Astrocyte (in vitro differentiated cells and primary cell): ENCODE measurements around the gene VEPH1. TPM values are rescaled to one million over a fixed set of nuclear protein-coding genes. Genes with fewer than 3 reads are reported as not detected.

Experiments
- DNase-seq: peaks from one replicate; pipeline ENCODE4 v3.0.0-alpha.2; 2010; ENCODE audit warnings: low read depth
- FAIRE-seq: peaks from 2 replicates; lab custom pipeline; 2011; peaks lifted over from hg19 to GRCh38; lab: Jason Lieb, UNC
- H2AFZ ChIP-seq: 2 replicates; pipeline ENCODE4 v1.6.0; 2012; ENCODE audit warnings: low read depth, low read length, inconsistent platforms
- H3K27ac ChIP-seq: 2 replicates; pipeline ENCODE4 v1.5.1; 2011; ENCODE audit warnings: low read depth, low read length, inconsistent platforms
- H3K27me3 ChIP-seq: 2 replicates; pipeline ENCODE4 v1.6.0; 2011; ENCODE audit warnings: low read length, inconsistent platforms; ENCODE audit not compliant: insufficient read depth
- H3K36me3 ChIP-seq: 2 replicates; pipeline ENCODE4 v1.5.1; 2011; ENCODE audit warnings: low read length, inconsistent platforms; ENCODE audit not compliant: insufficient read depth
- H3K4me1 ChIP-seq: 2 replicates; pipeline ENCODE4 v1.5.1; 2011; ENCODE audit warnings: low read length, inconsistent platforms; ENCODE audit not compliant: insufficient read depth
- H3K4me2 ChIP-seq: 2 replicates; pipeline ENCODE4 v1.6.0; 2012; ENCODE audit warnings: low read length, inconsistent platforms
- H3K4me3 ChIP-seq: 2 replicates; pipeline ENCODE4 v1.5.1; 2011; ENCODE audit warnings: low read depth, mild to moderate bottlenecking, low read length, inconsistent platforms; ENCODE audit not compliant: insufficient read depth
- H3K79me2 ChIP-seq: 2 replicates; pipeline ENCODE4 v1.6.0; 2012; ENCODE audit warnings: mild to moderate bottlenecking, low read length, inconsistent platforms; ENCODE audit not compliant: insufficient read depth
- H3K9ac ChIP-seq: 2 replicates; pipeline ENCODE4 v1.6.0; 2012; ENCODE audit warnings: mild to moderate bottlenecking, low read length, inconsistent platforms
- H3K9me3 ChIP-seq: 2 replicates; pipeline ENCODE4 v1.5.1; 2012; ENCODE audit warnings: low read depth, mild to moderate bottlenecking, low read length, inconsistent platforms; ENCODE audit not compliant: insufficient read depth
- H4K20me1 ChIP-seq: 2 replicates; pipeline ENCODE4 v1.6.0; 2012; ENCODE audit warnings: low read length, inconsistent platforms; ENCODE audit not compliant: insufficient read depth
- H3K27ac Mint-ChIP-seq: one replicate; pipeline ENCODE4 v1.8.0; 2021; ENCODE audit warnings: mild to moderate bottlenecking, mixed read lengths; ENCODE audit not compliant: unreplicated experiment
- H3K27me3 Mint-ChIP-seq: one replicate; pipeline ENCODE4 v1.8.0; 2021; ENCODE audit warnings: low read depth, mixed read lengths; ENCODE audit not compliant: unreplicated experiment
- H3K36me3 Mint-ChIP-seq: one replicate; pipeline ENCODE4 v1.8.0; 2021; ENCODE audit warnings: low read depth, mixed read lengths; ENCODE audit not compliant: unreplicated experiment
- H3K4me1 Mint-ChIP-seq: one replicate; pipeline ENCODE4 v1.8.0; 2021; ENCODE audit warnings: low read depth, mixed read lengths; ENCODE audit not compliant: unreplicated experiment
- H3K4me3 Mint-ChIP-seq: one replicate; pipeline ENCODE4 v1.8.0; 2021; ENCODE audit warnings: mild to moderate bottlenecking, moderate library complexity, mixed read lengths; ENCODE audit not compliant: unreplicated experiment
- H3K9me3 Mint-ChIP-seq: one replicate; pipeline ENCODE4 v1.8.0; 2021; ENCODE audit warnings: mild to moderate bottlenecking, mixed read lengths; ENCODE audit not compliant: unreplicated experiment
- CTCF ChIP-seq: IDR thresholded peaks from 2 replicates; pipeline ENCODE4 v1.5.1; 2011; ENCODE audit warnings: low read depth, mild to moderate bottlenecking, inconsistent platforms, low read length, moderate library complexity; ENCODE audit not compliant: insufficient read depth
- EZH2 ChIP-seq: IDR thresholded peaks from 2 replicates; pipeline ENCODE4 v1.6.1; 2012; ENCODE audit warnings: mild to moderate bottlenecking, low read length, inconsistent platforms; ENCODE audit not compliant: insufficient read depth
- total RNA-seq: library from RNA; stranded (reverse); gene quantifications from 2 replicates; pipeline ENCODE4 v1.2.1, GENCODE V29; 2021

VEPH1 gene
- total RNA-seq, 1 donor from 2014 or later: 9.4 TPM

GRCh38 chr3:157513585-157513984 is 10.4 kb upstream of the VEPH1 start:
- no peaks in the 10 kb centered on the region for H3K9me3 ChIP-seq
- H3K36me3 Mint-ChIP-seq: no peaks in the 10 kb centered on the region
- peaks cover 13% of the 10 kb centered on the region for H3K79me2 ChIP-seq
- FAIRE-seq (no peak), DNase-seq (no peak)
- no peak overlapping the region for H3K9ac ChIP-seq
- H3K9me3 Mint-ChIP-seq: no peaks in the 10 kb centered on the region
- no peaks in the 10 kb centered on the region for H3K4me1 Mint-ChIP-seq
- no peak overlapping the region for H3K27ac Mint-ChIP-seq
- no peaks in the 10 kb centered on the region for H3K36me3 ChIP-seq
- no peak overlapping the region for H3K4me3 ChIP-seq
- no peak overlapping the region for H2AFZ ChIP-seq
- H3K27me3 Mint-ChIP-seq: no peaks in the 10 kb centered on the region
- H4K20me1 ChIP-seq: peaks cover 5% of the 10 kb centered on the region
- no peaks in the 10 kb centered on the region for H3K4me1 ChIP-seq
- H3K4me3 Mint-ChIP-seq: no peak overlapping the region
- no peaks in the 10 kb centered on the region for H3K27me3 ChIP-seq
- no peak overlapping the region for H3K4me2 ChIP-seq
- TF ChIP-seq CTCF (no peak), EZH2 (no peak)
- H3K27ac ChIP-seq: no peak overlapping the region

- no peak overlapping the region for H3K4me3 Mint-ChIP-seq
- Histone ChIP-seq H3K9ac (no peak overlapping the region), H3K4me1 (no peaks in the 10 kb centered on the region), H3K9me3 (no peaks in the 10 kb centered on the region), H3K27me3 (no peaks in the 10 kb centered on the region), H3K79me2 (peaks cover 23% of the 10 kb centered on the region), H2AFZ (no peak overlapping the region), H3K4me3 (no peak overlapping the region), H4K20me1 (peaks cover 5% of the 10 kb centered on the region), H3K36me3 (no peaks in the 10 kb centered on the region), H3K4me2 (no peak overlapping the region), H3K27ac (no peak overlapping the region)
- TF ChIP-seq EZH2: no peak
- TF ChIP-seq CTCF: no peak
- no peak for DNase-seq
- no peaks in the 10 kb centered on the region for H3K9me3 Mint-ChIP-seq
- H3K36me3 Mint-ChIP-seq: no peaks in the 10 kb centered on the region
- H3K27ac Mint-ChIP-seq: no peak overlapping the region
- H3K27me3 Mint-ChIP-seq: no peaks in the 10 kb centered on the region
- FAIRE-seq: no peak
- no peaks in the 10 kb centered on the region for H3K4me1 Mint-ChIP-seq
Measured at GRCh38 chr3:157512534-157512933, 9.3 kb upstream of the VEPH1 start.

GRCh38 chr3:157508461-157508860 is 5.2 kb upstream of the VEPH1 start:
- no peaks in the 10 kb centered on the region for H3K27me3 Mint-ChIP-seq
- no peak for TF ChIP-seq EZH2
- TF ChIP-seq CTCF: no peak
- H3K27me3 ChIP-seq: no peaks in the 10 kb centered on the region
- no peak overlapping the region for H3K4me3 Mint-ChIP-seq
- peaks cover 13% of the 10 kb centered on the region for H3K4me1 Mint-ChIP-seq
- H3K27ac ChIP-seq: no peak overlapping the region
- H3K4me2 ChIP-seq: no peak overlapping the region
- H3K9ac ChIP-seq: no peak overlapping the region
- H3K4me1 ChIP-seq: peaks cover 4% of the 10 kb centered on the region
- no peak for DNase-seq
- H3K36me3 ChIP-seq: peaks cover 4% of the 10 kb centered on the region
- no peak overlapping the region for H3K4me3 ChIP-seq
- FAIRE-seq: no peak
- H3K27ac Mint-ChIP-seq: no peak overlapping the region
- H3K36me3 Mint-ChIP-seq: no peaks in the 10 kb centered on the region
- H2AFZ ChIP-seq: no peak overlapping the region
- no peaks in the 10 kb centered on the region for H3K9me3 ChIP-seq
- H3K9me3 Mint-ChIP-seq: no peaks in the 10 kb centered on the region
- peaks cover 45% of the 10 kb centered on the region for H3K79me2 ChIP-seq
- H4K20me1 ChIP-seq: peaks cover 10% of the 10 kb centered on the region
